NCI-H226 (cell line): ENCODE results near the gene CTDNEP1.
A peak's percentile ranks its signal among the peaks of the same experiment; 100 is the strongest.

Experiments used
- DNase-seq: peaks from one replicate; pipeline ENCODE4 v3.0.0-alpha.2; 2015

CTDNEP1 gene

DNA sequence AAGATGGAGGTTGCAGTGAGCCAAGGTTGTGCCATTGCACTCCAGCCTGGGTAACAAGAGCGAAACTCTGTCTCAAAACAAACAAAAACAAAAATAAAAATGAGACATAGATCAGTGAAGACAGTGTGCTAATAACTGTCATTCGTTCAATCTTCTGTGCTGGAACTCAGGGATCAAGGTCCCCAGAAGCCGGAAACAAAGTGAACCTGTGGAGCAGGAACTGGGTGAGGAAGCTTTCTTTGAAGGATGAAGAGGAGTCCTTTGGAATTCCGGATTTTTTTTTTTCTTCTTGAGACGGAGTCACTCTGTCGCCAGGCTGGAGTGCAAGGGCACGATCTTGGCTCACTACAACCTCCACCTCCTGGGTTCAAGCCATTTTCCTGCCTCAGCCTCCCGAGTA lies 27.9 kb upstream of the CTDNEP1 start:
- no peak for DNase-seq

DNA sequence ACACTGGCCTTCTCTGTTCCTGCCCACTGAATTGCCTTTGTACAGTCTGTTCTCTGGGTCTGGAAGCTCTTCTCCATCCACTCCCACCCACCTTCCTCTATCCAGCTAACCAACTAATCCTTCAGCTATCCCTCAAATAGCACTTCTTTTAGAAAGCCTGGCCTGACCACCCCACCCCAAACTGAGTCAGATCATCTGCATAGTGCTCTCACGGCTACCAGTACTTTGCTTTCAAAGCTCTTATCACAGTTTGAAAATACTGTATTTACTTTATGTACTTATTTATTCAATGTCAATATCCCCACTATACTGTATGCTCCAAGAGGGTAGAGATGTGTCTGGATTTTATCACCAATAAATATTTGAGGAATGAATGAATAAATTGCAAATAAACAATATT lies 15.2 kb upstream of the CTDNEP1 start:
- DNase-seq = no peak

DNA sequence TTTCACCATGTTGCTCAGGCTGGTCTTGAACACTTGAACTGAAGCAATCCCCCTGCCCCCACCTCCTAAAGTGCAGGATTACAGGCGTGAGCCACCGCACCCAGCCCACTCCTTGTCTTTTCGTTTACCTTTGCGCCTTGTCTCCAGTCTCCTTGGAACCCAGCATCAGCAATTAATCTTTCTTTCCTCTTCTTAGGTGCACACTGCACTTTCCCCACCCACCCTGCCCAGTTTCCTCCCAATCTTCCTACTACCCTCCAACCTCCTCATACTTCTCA lies 12.2 kb upstream of the CTDNEP1 start:
- no peak for DNase-seq

DNA sequence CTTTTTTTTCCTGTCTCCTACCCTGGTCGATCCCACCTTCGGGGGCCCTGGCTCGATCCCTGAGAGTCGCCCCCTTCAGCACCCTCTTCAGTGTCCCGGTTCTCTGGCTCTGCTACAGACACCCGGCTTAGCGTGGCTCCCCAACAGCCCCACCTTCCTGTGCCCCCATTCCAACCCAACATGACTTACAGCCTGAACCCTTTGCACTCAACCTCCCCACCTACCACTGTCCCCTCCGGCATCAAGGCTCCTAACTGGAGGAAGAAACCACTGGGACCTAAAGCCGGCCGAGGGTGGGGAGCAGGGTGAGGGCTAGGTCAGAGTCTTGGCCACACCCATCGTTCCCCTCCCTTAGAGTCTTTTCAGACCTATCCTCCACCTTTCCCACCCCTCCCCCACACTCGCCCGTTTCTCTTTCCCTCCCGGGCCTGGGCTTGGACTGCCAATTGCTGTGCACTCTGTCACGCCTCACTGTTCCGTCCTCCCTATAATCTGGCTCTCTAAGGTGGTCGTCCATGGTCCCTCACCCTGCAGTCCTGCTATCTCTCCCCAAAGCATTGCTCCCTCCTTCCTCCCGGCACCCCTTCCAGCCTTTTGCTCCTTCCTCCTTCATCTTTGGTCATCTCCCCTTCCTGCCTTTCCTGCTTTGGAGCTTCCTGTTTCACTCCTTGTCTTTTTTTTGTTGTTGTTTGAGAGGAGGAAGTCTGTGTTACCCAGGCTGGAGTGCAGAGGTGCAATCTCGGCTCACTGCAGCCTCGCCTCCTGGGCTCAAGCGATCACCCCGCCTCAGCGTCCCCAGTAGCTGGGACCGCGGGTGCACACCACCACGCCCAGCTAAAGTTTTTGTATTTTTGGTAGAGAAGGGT lies 11.6 kb upstream of the CTDNEP1 start:
- no peak for DNase-seq

DNA sequence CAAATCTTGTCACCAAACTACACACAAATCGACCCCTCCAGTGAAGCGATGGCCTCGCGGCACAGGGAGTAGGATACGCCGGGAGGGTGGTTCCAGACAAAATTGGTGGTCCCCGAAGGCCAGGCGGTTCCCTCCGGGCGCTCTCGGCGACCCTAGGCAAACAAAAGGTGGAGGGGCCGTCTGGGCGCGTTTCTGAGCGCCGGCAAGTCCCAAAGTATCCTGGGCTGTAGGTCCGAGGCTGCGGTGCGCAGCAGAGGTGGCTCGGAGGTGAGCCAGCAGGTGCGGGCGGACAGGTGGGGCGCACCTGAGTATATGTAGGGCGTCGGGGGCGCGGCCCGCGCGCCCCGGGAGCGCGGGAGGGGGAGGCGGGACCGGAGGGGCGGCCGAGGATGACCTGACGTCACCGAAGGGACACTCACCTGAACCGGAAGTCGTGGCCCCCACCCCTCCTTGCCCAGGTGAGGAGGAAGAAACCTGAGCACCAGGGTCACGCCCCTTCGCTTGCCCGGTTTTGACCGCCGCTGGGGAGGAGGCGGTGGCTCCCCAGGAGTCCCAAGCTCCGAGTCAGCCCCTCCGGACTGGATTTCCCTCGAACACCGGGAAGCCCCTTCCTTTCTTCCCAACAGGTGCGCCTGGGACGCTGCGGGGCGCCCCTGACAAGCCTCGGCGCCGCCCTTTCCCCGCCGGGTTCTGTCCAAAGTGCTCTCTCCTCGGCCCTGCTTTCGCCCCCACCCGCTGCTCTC lies 10.8 kb upstream of the CTDNEP1 start, which contains the start of gene CLDN7:
Gene CLDN7, minus strand, starts transcription at position 287 of the 743 bp plus-strand sequence. CDS start 435 bp downstream, outside the sequence.
- DNase-seq = no peak

DNA sequence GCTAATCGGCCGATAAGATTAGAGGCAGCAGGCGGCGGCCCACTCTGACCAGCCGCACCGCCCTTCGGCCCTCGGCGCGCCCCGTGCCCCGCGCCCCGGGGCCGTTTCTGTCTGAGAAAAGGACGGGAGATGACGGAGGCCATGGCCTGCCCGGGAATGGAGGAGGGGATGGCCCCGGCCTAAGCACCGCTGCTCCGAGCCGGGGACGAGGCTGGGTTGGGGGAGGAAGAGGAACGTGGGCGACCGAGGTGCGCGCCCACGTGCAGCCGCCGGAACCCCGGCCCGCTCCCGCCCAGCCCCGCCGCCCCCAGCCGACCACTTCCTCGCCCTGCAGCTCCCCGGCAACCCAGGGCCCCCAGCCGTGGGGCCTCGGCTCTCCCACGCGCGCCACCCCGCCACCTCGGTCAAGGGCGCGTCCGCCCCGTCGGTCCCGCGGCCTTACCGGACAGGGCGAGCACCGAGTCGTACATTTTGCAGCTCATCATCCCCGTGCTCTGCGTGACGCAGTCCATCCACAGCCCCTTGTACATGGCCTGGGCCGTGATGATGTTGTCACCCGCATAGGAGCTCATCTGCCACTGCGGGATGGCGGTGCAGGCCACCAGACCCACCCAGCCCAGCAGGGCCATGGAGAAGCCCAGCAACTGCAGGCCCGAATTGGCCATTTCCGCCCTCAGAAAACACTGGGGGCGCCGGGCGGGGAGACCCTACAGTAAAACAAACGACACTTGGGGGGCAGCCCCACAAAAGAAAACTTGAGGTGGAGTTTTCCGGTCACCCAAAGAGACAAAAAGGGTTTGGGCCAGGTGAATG lies 10.1 kb upstream of the CTDNEP1 start:
- DNase-seq = no peak

DNA sequence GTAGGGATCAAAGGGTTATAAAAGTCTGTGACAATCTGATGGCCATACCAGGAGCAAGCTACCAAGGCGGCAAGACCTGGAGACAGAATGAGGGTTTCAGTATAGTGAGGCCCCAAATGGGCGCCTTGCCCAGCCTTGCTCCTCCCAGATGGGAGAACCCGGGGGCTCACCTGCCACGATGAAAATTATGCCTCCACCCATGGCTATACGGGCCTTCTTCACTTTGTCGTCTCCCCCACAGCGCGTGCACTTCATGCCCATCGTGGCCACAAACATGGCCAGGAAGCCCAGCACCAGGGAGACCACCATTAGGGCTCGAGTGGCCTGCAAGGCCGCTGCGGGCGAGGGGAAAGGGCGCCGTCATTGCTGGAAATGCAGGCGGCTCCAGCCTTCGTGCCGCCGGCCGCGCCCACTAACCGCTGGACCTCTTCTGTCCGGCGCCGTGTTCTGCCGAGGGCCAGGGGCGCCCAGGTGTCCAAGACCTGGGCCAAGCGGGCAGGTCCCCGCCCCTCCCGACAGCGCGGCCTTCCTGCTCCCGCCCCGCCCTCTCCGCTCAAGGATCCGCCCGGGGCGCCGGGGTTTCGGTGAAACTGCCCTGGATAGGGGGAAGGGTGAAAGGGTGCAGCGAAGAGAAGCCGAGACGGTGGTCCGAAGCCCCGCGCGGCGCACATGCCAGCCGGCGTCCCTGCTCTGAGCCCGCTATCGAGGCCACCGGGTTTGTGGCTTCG lies 9.3 kb upstream of the CTDNEP1 start:
- DNase-seq = no peak

DNA sequence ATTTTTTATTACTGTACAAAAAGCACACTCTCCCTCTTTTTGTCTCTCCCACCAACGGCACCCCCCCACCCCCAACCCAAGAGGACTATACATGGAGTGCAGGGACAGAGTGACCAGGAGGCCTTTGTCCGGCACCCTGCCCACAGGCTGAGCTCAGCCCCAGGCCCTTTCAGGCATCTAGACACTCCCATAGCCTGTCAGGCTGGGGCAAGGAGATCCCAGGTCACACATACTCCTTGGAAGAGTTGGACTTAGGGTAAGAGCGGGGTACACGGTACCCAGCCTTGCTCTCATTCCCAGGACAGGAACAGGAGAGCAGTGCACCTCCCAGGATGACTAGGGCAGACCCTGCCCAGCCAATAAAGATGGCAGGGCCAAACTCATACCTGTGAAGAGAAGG lies 8.6 kb upstream of the CTDNEP1 start:
- no peak for DNase-seq

DNA sequence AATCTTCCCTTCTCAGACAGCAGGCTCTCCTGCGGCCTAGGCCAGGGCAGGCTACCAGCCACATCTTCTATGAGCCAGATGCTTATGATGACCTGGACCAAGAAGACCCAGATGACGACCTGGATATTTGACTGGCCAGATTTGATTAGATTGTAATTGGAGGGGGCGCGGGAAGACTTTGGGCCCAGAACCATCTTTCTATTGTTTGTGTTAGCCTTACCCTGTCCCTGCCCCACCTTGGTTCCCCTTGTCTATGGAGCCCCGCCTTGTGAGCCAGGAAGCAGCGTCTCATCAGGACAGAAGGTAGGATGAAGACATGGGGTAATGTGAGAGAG lies 8.0 kb upstream of the CTDNEP1 start:
- no peak for DNase-seq

DNA sequence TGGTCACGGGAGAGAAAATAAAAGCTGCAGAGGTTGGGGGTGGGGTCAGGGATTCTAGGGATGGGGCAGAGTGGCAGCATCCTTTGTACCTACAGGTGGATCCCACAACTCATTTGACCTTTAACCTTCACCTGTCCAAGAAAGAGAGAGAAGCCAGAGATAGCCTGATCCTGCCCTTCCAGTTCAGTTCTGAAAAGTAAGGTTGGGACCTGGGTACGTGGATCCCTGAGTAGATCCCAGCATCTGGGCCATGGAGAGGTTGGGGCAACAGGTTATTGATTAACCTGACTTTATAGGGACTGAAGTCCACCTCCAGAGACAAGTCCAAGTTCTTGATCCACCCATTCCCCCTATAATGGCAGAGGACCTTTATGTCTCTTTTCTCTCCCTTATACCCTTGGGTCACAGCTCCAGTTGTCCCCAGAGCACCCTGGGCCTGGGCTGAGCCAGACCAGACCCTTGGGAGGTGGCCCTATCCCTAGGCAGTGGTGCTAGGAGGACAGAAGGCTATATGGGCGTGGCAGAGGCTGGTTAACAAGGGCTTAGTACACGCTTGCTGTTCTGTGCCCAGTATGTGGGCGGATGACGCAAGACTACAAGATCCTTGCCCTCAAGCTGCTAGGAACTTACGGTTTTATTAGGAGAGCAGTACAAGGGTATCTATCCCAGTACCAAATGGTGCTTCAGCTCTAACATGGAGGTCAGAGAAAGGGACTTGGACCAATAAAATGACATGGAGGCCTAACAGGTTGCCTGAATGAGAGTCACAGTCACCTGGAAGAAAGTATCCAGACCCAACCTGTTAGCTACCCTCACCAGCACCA lies 7.4 kb upstream of the CTDNEP1 start:
- no peak for DNase-seq

DNA sequence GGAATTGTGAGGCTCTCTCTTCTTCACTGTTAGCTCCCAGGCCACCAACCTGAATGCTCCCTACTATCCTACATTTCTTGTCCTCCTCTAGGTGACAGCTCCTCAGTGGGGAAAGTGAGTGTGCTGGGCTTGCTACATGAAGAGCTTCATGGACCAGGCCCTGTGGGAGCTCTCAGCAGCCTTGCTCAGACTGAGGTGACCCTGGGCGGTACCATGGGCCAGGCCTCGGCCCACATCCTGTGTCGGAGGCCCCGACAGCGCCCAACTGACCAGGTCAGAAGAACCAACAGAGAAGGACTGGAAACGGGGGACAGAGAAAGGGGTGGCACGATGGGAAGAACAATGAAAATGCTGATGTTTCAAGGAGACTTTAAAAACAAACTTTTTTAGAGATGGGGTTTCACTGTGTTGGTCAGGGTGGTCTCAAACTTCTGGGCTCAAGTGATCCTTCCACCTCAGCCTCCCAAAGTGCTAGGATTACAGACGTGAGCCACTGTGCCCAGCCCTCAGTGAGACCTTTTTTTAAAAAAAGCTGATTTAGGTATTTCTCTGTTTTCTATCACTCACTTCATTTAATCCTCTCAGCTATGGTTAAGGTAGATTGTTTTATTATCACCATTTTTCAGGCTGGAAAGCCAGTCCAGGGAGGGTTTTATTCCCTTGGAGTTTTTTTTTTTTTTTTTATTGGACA lies 5.4 kb upstream of the CTDNEP1 start:
- no peak for DNase-seq

DNA sequence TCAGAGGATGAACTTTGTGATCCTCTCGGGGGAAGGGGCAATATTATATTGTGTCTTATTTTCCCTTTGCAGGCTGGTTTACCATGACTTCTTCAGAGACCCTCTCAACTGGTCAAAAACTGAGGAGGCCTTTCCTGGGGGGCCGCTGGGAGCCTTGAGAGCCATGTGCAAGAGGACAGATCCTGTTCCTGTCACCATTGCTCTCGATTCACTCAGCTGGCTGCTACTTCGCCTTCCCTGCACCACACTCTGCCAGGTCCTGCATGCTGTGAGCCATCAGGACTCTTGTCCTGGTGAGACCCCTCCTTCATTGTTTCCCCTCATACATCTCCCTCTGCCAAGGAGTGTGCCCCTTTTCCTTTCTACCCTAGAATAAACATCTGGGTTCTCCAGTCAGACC lies 3.0 kb upstream of the CTDNEP1 start:
- DNase-seq = no peak

DNA sequence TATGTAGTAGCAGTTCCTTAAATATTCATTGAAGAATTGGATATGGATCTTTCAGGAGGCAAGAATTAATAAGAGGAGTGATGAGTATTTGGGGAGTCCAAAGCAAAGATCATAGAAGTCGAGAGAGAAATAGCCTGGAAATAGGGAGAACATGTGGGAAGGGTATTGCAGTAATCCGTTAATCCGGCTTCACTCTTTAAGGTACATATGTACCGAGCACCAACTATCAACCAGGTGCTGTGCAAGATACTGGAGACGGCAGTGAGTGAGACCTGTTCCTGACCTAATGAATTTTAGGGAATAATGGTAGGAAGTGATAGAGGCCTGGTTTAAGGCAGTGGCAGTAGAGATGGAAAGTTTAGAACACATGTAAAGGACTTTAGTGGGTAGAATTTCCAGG lies 1.5 kb upstream of the CTDNEP1 start:
- no peak for DNase-seq

DNA sequence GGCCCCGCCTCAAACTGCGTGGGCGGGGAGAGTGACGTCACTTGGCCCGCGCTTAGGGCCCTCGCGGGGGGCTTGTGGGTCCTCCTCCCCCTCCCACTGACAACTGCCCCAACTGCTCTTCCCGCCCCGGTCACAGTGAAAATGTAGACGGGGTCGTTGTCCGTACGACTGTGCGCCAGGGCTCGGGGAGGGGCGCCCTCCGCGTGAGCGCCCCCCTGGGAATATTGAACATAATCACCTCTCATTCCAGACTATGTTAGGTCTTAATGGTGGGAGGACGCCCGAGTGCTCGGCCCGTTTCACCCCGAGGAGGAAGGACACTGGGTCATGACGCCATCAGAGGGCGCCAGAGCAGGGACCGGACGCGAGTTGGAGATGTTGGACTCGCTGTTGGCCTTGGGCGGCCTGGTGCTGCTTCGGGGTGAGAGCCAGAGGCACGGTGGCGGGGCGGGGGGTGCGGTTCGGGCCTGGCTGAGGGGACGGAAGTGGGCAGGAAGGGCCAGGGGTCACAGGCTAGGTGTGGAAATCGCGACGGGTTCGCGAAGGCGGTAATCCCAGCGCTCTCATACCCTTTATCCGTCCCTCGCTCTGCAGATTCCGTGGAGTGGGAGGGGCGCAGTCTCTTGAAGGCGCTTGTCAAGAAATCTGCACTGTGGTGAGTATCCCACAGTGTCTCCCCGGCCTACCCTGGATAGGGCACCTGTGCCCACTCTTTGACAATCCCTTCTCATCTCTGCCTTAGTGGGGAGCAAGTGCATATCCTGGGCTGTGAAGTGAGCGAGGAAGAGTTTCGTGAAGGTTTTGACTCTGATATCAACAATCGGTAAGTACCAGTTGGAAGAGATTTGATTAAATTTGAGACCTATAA lies 876 bp upstream of the CTDNEP1 start, which contains the start of gene ELP5:
Gene ELP5, plus strand, starts transcription at position 40 of the 868 bp plus-strand sequence. Its CDS starts 336 bp downstream, at position 376.
- peak; percentile 93 for DNase-seq

DNA sequence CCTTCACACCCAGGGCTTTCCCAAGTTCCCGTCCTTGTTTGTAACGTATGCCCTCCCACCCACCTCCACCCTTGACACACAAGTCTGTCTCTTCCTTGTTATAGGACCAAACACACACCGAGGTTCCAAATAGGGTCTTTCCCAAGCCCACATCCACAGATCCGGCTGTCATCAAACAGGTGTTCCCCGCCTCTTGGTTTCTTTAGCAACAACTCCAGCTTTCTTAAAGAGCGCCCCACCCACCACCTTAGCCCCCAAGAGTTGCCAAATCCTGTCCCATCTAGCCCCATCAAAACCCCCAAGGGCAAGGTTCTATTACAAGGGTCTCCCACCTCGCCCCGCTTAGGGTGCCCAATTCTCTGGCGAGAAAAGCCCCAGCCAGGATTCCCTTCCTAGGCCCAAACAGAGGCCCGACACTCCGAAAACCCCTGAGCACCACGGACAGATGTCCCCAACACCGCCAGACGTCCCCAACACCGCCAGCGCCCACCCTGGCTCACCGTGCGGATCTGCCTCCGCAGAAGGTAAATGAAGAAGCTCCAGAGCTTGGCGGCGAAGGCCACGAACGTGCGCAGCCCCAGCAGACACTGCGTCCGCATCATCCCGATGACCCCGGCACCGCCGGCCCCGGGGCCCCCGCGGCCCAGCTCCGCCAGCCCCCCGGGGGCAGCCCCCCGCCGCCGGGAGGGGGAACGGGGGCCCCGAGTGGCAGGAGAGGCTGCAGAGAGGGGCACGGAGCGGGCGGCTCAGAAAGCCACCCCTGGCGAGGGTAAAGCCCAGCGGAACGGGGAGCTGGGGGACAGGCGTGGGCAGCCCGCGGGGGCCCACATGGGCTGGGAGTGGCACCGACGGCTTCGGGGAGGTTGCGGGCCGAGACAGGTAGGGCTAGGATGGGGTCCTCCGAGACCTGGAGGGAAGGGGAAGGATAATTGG lies 573 bp downstream of the CTDNEP1 start:
- DNase-seq = no peak

DNA sequence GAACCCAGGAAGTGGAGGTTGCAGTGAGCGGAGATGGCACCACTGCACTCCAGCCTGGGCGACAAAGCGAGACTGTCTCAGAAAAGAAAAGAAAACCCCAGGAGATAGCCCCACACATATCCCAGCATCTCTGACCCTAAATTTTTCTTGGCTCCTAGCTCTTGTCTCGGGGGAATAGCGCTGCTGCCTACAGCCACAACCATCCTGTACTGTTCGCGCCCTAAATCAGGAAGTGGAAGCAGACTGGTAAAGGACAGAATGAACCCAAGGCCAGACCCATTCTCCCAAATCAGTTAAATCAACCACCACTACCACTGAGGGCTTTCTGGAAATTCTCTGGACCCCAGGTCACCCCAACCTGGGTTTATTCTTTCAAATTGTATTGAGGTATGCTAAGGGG lies 1.7 kb downstream of the CTDNEP1 start:
- no peak for DNase-seq

DNA sequence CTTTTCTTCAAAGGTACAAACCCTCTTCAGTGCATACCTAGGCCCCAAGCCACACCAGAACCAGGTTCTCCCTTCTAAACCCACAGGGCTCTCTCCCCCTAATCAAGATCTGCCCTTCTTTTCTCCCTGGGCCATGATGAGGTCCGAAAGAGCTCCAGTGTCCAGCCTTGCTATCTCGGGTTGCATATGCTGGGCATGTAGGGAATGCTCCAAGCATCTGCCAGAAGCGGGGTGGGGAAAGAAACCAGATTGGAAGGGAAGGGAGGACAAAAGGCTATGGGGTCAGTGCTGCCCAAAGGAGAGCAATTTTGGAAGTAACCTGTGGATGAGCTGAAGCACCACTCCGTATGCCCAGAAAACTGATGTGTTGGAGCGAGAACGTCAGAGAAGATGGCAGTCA lies 2.3 kb downstream of the CTDNEP1 start:
- no peak for DNase-seq

DNA sequence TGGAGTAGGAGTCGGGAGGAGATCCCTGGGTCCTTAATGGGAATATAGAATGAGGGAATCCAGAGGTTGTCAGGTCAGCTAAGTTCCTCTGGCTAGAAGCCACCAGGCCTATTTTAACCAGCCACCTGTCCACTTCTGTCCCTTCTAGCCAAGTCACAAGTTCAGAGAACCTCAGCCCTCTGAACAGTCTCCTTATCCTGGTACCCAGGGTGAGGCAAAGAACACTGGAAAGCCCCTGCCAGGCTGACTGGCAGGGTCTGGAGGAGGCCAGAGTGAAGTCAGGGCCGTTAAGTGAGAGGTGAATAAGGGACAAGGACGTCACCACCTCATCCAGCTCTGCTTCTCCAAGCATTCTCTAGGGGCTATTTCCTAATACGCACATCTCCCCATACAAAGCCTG lies 2.7 kb downstream of the CTDNEP1 start:
- DNase-seq = no peak

DNA sequence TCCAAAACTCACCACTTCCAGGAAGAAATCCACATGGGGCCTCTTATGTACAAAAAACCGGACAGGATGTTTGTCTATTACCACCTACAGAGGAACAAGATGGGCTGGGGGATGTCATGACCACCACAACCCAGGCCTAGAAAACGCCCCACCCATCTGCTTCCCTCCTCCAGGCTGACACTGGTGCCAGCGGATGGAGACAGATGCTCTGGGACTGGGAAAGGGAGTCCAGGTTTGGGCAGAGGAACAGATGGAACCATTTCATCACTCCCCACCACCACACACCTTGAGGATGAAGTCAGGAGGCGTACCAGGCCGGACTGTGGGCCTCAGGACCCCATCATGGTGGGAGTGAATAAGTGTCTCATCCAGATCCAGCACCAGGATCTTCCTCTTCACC lies 4.8 kb downstream of the CTDNEP1 start:
- DNase-seq = no peak
